ENCODE data around the gene ERBB2. TPM values are rescaled to one million over a fixed set of nuclear protein-coding genes. Genes with fewer than 3 reads are reported as not detected.

Gene ERBB2
- total and polyA plus RNA-seq, 2 of the 13 experiments (the other 11 are each of a cell fraction or from before 2014, with no cell fraction given): 57.7 to 64.1 TPM

- TF ChIP-seq HNF1B (CRISPR knock-in tag; IDR thresholded peaks at IDR 0.05) (peak; percentile 94), KAT8 (CRISPR knock-in tag; IDR thresholded peaks at IDR 0.05) (peak; percentile 40; the same call in 1 of the 2 replicates), ZC3H4 (CRISPR knock-in tag; IDR thresholded peaks at IDR 0.05; ENCODE audit: borderline replicate concordance) (no peak), ZNF432 (CRISPR knock-in tag; IDR thresholded peaks at IDR 0.05; ENCODE audit: borderline replicate concordance) (no peak), ZNF740 (CRISPR knock-in tag; IDR thresholded peaks at IDR 0.05) (peak; percentile 81), E2F2 (CRISPR knock-in tag; IDR thresholded peaks at IDR 0.05; ENCODE audit: borderline replicate concordance) (no peak), ZNF556 (CRISPR knock-in tag; IDR thresholded peaks at IDR 0.05; ENCODE audit: borderline replicate concordance) (peak; percentile 31; the same call in 1 of the 2 replicates), CAMTA2 (CRISPR knock-in tag; IDR thresholded peaks at IDR 0.05; ENCODE audit: borderline replicate concordance) (no peak), SMAD9 (CRISPR knock-in tag; IDR thresholded peaks at IDR 0.05) (no peak), ZNF446 (CRISPR knock-in tag; IDR thresholded peaks at IDR 0.05) (no peak), ZNF83 (CRISPR knock-in tag; IDR thresholded peaks at IDR 0.05; ENCODE audit: borderline replicate concordance) (no peak), EEA1 (CRISPR knock-in tag; IDR thresholded peaks at IDR 0.05; ENCODE audit: borderline replicate concordance) (no peak), SP4 (CRISPR knock-in tag; IDR thresholded peaks at IDR 0.05) (peak; percentile 41; the same call in 1 of the 2 replicates), KDM4B (CRISPR knock-in tag; IDR thresholded peaks at IDR 0.05) (0 out of 2 replicates have a peak, but pooled peaks have one; percentile 22)
- TF ChIP-seq, protein P1, sequence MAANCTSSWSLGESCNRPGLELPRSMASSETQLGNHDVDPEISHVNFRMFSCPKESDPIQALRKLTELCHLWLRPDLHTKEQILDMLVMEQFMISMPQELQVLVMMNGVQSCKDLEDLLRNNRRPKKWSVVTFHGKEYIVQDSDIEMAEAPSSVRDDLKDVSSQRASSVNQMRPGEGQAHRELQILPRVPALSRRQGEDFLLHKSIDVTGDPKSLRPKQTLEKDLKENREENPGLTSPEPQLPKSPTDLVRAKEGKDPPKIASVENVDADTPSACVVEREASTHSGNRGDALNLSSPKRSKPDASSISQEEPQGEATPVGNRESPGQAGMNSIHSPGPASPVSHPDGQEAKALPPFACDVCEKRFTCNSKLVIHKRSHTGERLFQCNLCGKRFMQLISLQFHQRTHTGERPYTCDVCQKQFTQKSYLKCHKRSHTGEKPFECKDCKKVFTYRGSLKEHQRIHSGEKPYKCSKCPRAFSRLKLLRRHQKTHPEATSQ (CRISPR knock-in tag; IDR thresholded peaks at IDR 0.05; ENCODE audit: borderline replicate concordance): no peak
- TF ChIP-seq, protein P2, sequence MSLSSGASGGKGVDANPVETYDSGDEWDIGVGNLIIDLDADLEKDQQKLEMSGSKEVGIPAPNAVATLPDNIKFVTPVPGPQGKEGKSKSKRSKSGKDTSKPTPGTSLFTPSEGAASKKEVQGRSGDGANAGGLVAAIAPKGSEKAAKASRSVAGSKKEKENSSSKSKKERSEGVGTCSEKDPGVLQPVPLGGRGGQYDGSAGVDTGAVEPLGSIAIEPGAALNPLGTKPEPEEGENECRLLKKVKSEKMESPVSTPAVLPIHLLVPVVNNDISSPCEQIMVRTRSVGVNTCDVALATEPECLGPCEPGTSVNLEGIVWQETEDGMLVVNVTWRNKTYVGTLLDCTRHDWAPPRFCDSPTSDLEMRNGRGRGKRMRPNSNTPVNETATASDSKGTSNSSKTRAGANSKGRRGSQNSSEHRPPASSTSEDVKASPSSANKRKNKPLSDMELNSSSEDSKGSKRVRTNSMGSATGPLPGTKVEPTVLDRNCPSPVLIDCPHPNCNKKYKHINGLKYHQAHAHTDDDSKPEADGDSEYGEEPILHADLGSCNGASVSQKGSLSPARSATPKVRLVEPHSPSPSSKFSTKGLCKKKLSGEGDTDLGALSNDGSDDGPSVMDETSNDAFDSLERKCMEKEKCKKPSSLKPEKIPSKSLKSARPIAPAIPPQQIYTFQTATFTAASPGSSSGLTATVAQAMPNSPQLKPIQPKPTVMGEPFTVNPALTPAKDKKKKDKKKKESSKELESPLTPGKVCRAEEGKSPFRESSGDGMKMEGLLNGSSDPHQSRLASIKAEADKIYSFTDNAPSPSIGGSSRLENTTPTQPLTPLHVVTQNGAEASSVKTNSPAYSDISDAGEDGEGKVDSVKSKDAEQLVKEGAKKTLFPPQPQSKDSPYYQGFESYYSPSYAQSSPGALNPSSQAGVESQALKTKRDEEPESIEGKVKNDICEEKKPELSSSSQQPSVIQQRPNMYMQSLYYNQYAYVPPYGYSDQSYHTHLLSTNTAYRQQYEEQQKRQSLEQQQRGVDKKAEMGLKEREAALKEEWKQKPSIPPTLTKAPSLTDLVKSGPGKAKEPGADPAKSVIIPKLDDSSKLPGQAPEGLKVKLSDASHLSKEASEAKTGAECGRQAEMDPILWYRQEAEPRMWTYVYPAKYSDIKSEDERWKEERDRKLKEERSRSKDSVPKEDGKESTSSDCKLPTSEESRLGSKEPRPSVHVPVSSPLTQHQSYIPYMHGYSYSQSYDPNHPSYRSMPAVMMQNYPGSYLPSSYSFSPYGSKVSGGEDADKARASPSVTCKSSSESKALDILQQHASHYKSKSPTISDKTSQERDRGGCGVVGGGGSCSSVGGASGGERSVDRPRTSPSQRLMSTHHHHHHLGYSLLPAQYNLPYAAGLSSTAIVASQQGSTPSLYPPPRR (CRISPR knock-in tag; IDR thresholded peaks at IDR 0.05; ENCODE audit: borderline replicate concordance): 0 out of 2 replicates have a peak, but pooled peaks have one; percentile 42
These were observed 50.5 kb downstream of the ERBB2 start (continued) for GRCh38 chr17:39750131-39751015.
